HL-60 (cell line): ENCODE results near the gene MMP24.
"Not testable (repeated sequence)": the region's sequence is repeated elsewhere in the genome, so short reads cannot be mapped to it uniquely, and the experiment has no call there.

Source experiments
- DNase-seq, 2 experiments: peaks; one replicate each; pipeline ENCODE4 v3.0.0-alpha.2; 2010 to 2020; ENCODE audit warnings: low read depth in 1 of 2, low spot score in 1 of 2
- H3K27ac ChIP-seq: fragments of 250-450 bp; sonication (Bioruptor Pico); replicated peaks from 2 replicates; pipeline ENCODE4 v1.5.1; 2020; ENCODE audit warnings: mild to moderate bottlenecking, moderate library complexity
- H3K27me3 ChIP-seq: fragments of 250-450 bp; sonication (Bioruptor Pico); 2 replicates; pipeline ENCODE4 v1.5.1; 2021; ENCODE audit warnings: mild to moderate bottlenecking, moderate library complexity; ENCODE audit not compliant: insufficient read depth, poor library complexity, severe bottlenecking
- H3K4me3 ChIP-seq: replicated peaks from 2 replicates; pipeline ENCODE4 v1.5.1; 2011; ENCODE audit warnings: mild to moderate bottlenecking, control low read depth, low read length; ENCODE audit not compliant: insufficient read depth
- GABPA ChIP-seq: IDR thresholded peaks from 2 replicates; pipeline ENCODE4 v1.6.1; 2012; ENCODE audit warnings: low read depth
- POLR2AphosphoS5 ChIP-seq: IDR thresholded peaks from 2 replicates; pipeline ENCODE4 v1.6.1; 2012; ENCODE audit warnings: low read depth
- SPI1 ChIP-seq: IDR thresholded peaks from 2 replicates; pipeline ENCODE4 v1.6.1; 2012; ENCODE audit warnings: low read depth, mild to moderate bottlenecking, borderline replicate concordance
- TF ChIP-seq, protein P1 (sequence below): IDR thresholded peaks from 2 replicates; pipeline ENCODE4 v1.6.1; 2012; ENCODE audit warnings: low read depth; ENCODE audit not compliant: insufficient replicate concordance
- TF ChIP-seq, protein P2 (sequence below): IDR thresholded peaks from one replicate; pipeline ENCODE4 v1.5.1; 2011; ENCODE audit warnings: low read length, control low read depth, inconsistent platforms; ENCODE audit not compliant: insufficient read depth

The MMP24 gene

DNA sequence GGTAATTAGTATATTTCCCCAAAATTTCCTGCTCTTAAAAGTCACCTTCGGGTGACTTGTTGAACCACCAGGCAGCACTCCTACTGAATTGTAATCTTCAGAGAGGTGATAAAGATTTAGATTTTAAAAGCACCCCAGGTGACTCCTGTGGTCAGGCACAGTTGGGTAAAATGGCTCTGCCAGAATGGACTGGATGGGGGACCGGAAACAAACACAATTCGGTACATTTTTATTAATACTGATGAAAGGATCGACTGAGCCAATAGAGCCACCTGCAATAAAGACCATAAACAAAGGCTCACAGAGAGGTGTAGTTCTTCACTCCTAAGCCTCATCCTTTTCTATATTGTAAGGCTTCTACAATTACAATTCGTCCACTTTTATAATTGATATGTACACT, 85.3 kb downstream of the MMP24 start:
- TF ChIP-seq, protein P1, sequence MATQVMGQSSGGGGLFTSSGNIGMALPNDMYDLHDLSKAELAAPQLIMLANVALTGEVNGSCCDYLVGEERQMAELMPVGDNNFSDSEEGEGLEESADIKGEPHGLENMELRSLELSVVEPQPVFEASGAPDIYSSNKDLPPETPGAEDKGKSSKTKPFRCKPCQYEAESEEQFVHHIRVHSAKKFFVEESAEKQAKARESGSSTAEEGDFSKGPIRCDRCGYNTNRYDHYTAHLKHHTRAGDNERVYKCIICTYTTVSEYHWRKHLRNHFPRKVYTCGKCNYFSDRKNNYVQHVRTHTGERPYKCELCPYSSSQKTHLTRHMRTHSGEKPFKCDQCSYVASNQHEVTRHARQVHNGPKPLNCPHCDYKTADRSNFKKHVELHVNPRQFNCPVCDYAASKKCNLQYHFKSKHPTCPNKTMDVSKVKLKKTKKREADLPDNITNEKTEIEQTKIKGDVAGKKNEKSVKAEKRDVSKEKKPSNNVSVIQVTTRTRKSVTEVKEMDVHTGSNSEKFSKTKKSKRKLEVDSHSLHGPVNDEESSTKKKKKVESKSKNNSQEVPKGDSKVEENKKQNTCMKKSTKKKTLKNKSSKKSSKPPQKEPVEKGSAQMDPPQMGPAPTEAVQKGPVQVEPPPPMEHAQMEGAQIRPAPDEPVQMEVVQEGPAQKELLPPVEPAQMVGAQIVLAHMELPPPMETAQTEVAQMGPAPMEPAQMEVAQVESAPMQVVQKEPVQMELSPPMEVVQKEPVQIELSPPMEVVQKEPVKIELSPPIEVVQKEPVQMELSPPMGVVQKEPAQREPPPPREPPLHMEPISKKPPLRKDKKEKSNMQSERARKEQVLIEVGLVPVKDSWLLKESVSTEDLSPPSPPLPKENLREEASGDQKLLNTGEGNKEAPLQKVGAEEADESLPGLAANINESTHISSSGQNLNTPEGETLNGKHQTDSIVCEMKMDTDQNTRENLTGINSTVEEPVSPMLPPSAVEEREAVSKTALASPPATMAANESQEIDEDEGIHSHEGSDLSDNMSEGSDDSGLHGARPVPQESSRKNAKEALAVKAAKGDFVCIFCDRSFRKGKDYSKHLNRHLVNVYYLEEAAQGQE = no peak
- TF ChIP-seq POLR2AphosphoS5 (no peak), GABPA (no peak), SPI1 (no peak)
- TF ChIP-seq, protein P2, sequence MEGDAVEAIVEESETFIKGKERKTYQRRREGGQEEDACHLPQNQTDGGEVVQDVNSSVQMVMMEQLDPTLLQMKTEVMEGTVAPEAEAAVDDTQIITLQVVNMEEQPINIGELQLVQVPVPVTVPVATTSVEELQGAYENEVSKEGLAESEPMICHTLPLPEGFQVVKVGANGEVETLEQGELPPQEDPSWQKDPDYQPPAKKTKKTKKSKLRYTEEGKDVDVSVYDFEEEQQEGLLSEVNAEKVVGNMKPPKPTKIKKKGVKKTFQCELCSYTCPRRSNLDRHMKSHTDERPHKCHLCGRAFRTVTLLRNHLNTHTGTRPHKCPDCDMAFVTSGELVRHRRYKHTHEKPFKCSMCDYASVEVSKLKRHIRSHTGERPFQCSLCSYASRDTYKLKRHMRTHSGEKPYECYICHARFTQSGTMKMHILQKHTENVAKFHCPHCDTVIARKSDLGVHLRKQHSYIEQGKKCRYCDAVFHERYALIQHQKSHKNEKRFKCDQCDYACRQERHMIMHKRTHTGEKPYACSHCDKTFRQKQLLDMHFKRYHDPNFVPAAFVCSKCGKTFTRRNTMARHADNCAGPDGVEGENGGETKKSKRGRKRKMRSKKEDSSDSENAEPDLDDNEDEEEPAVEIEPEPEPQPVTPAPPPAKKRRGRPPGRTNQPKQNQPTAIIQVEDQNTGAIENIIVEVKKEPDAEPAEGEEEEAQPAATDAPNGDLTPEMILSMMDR = no peak
- no peak overlapping the region for H3K27ac ChIP-seq
- no peak overlapping the region for H3K4me3 ChIP-seq
- DNase-seq = no peak
- no peaks in the 10 kb centered on the region for H3K27me3 ChIP-seq

DNA sequence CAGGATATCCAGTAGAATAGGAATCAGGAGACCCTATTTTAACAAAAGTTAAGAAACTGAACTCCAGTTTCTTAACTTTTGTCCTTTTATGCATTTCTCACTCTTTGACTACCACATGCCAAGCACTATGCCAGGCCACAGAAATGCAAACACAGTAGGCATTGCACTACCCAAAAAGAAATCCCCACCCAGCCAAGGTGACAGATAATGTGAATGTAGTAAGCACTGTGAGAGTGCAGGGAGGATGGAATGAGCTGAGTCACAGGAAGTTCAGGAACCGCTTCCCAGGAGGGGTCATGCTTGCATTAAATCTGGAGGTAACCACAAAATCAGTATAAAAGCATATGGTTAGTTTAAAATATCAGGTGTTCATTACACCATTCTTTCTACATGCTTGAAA, 85.8 kb downstream of the MMP24 start:
- Histone ChIP-seq H3K4me3 (no peak overlapping the region), H3K27me3 (no peaks in the 10 kb centered on the region), H3K27ac (no peak overlapping the region)
- DNase-seq = no peak
- no peak for TF ChIP-seq SPI1
- TF ChIP-seq, protein P2 = no peak
- TF ChIP-seq, protein P1 = no peak
- no peak for TF ChIP-seq POLR2AphosphoS5

DNA sequence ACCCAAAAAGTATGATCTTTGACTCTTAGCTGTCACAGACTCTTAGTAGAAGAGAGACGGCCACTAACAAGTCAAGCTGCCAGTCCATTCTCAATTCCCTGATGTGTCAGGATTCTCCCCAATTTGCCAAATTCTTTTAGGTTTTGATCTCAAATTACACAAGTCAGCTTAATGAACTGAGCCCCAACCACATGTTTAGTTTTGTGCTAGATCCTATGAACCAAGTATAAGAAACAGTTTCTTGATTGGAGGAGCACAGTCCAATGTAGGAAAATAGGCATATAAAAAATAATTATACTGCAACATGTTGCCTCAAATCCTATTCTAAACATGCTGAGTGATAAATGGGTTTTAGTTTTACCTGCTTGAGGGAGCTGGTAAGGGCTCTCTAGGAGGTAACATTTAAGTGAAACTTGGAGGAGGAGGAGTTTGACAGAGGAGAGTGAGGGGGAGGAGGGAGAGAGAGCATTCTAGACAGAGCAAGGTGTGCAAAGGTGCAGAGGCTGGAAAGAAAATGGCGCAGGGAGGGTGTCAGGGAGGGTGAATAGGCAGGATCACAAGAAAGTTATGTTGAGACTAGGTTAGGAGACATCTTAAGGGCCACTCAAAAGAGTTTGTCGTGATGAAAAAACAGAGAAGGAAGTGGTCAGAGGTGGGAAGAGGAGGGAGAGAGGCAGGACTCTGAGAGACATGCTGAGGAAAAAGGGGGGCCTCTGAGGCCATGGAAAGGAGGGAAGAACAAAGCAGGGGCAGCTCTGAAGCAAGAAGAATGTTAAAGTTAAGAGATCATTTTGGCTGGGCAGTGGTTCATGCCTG, 88.5 kb downstream of the MMP24 start:
- no peak overlapping the region for H3K4me3 ChIP-seq
- 0 out of 2 replicates have a peak overlapping the region, but pooled peaks have one; percentile 0 for H3K27ac ChIP-seq
- DNase-seq = peak in 1 of 2 experiments; percentile 52
- TF ChIP-seq SPI1 (peak; percentile 62; the same call in 1 of the 2 replicates), GABPA (no peak)
- TF ChIP-seq, protein P2 = no peak
- H3K27me3 ChIP-seq = no peaks in the 10 kb centered on the region

DNA sequence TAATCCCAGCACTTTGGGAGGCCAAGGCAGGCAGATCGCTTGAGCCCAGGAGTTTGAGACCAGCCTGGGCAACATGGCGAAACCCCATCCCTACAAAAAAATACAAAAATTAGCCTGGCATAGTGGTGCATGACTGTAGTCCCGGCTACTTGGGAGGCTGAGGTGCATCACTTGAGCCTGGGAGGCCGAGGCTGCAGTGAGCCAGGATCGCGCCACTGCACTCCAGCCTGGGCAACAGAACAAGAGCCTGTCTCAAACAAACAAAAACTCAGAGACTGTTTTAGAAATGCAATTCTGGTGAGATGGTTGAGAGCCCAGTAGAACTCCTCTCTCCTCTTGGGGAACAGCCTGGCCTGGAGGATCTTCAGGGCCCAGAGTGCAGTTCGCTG, 89.1 kb downstream of the MMP24 start:
- H3K4me3 ChIP-seq, H3K27me3 ChIP-seq, DNase-seq: not testable (repeated sequence)
- H3K27ac ChIP-seq = peak overlapping the region; percentile 0; the same call in 1 of the 2 replicates
